Transverse colon (tissue), 4 donors: Measurements from ENCODE around the gene SLC6A7.

Experiments used
- CTCF ChIP-seq, 5 experiments: fragments of 200-600 bp in 3 of 5; fragments of 450-650 bp in 2 of 5; sonication (generic) in 3 of 5; IDR thresholded peaks; 1 replicate in 2 of 5; 2 replicates in 3 of 5; pipeline ENCODE4 v1.5.1; 2016 to 2017; ENCODE audit warnings: antibody characterized with exemption in 5 of 5, inconsistent platforms in 3 of 5, mild to moderate bottlenecking in 2 of 5, moderate library complexity in 1 of 5
- EP300 ChIP-seq: sonication (generic); formaldehyde crosslinking; IDR thresholded peaks from one replicate; pipeline ENCODE4 v1.6.1; 2017; ENCODE audit warnings: antibody characterized with exemption, low read depth
- POLR2A ChIP-seq: fragments of 450-650 bp; IDR thresholded peaks from one replicate; pipeline ENCODE4 v1.6.1; 2016; ENCODE audit warnings: antibody characterized with exemption, mild to moderate bottlenecking, moderate library complexity
- POLR2AphosphoS5 ChIP-seq, 3 donors: sonication (generic); formaldehyde crosslinking; IDR thresholded peaks; one replicate each; pipeline ENCODE4 v1.6.1; 2016; ENCODE audit warnings: antibody characterized with exemption in 3 of 3

- TF ChIP-seq EP300 (no peak), CTCF (IDR thresholded peaks at IDR 0.05) (no peak), POLR2A (no peak), POLR2AphosphoS5 (IDR thresholded peaks at IDR 0.05) (no peak)
Observed at GRCh38 chr5:150257424-150257823, 67.6 kb downstream of the SLC6A7 start.
